HEK293T (cell line): Measurements from ENCODE around the gene FAM168A.

Source experiments
- CTCF ChIA-PET: fragments of 350-600 bp; formaldehyde crosslinking; extraction: SDS; loops from one replicate; lab custom pipeline; 2021; ENCODE audit warnings: antibody characterized with exemption, inconsistent platforms; lab: Yijun Ruan, JAX
- POLR2A ChIA-PET: fragments of 350-600 bp; formaldehyde crosslinking; extraction: SDS; loops from one replicate; lab custom pipeline; 2020; ENCODE audit warnings: antibody characterized with exemption, inconsistent platforms; lab: Yijun Ruan, JAX
- DNase-seq: peaks from one replicate; pipeline ENCODE4 v3.0.0; 2012; ENCODE audit warnings: mixed read lengths; ENCODE audit errors: extremely low spot score
- ARNT ChIP-seq: fragments of 450-650 bp; IDR thresholded peaks from 2 replicates; pipeline ENCODE4 v1.6.1; 2017; ENCODE audit warnings: mild to moderate bottlenecking
- BHLHE40 ChIP-seq: fragments of 450-650 bp; IDR thresholded peaks from 2 replicates; pipeline ENCODE4 v1.6.1; 2016; ENCODE audit warnings: mild to moderate bottlenecking, moderate library complexity, borderline replicate concordance
- CTBP1 ChIP-seq: fragments of 450-650 bp; IDR thresholded peaks from 2 replicates; pipeline ENCODE4 v1.6.1; 2016; ENCODE audit warnings: borderline replicate concordance
- ELF4 ChIP-seq: fragments of 450-650 bp; IDR thresholded peaks from 2 replicates; pipeline ENCODE4 v1.6.1; 2017; ENCODE audit warnings: antibody characterized with exemption
- FOXA1 ChIP-seq: fragments of 450-650 bp; IDR thresholded peaks from 2 replicates; pipeline ENCODE4 v1.6.1; 2016; ENCODE audit warnings: mild to moderate bottlenecking
- FOXK2 ChIP-seq: fragments of 450-650 bp; IDR thresholded peaks from 2 replicates; pipeline ENCODE4 v1.6.1; 2016; ENCODE audit warnings: mild to moderate bottlenecking
- FOXM1 ChIP-seq: fragments of 450-650 bp; IDR thresholded peaks from 2 replicates; pipeline ENCODE4 v1.6.1; 2017; ENCODE audit warnings: mild to moderate bottlenecking, borderline replicate concordance
- HDGF ChIP-seq: fragments of 450-650 bp; IDR thresholded peaks from 2 replicates; pipeline ENCODE4 v1.6.1; 2017; ENCODE audit warnings: antibody characterized with exemption, borderline replicate concordance
- L3MBTL2 ChIP-seq: fragments of 450-650 bp; conservative IDR thresholded peaks from 2 replicates; pipeline ENCODE4 v1.6.1; 2016; ENCODE audit warnings: mild to moderate bottlenecking
- LEF1 ChIP-seq: fragments of 450-650 bp; IDR thresholded peaks from 2 replicates; pipeline ENCODE4 v1.6.1; 2017; ENCODE audit warnings: mild to moderate bottlenecking, borderline replicate concordance
- NFRKB ChIP-seq: fragments of 450-650 bp; IDR thresholded peaks from 2 replicates; pipeline ENCODE4 v1.6.1; 2016; ENCODE audit warnings: mild to moderate bottlenecking, moderate library complexity
- SP1 ChIP-seq: fragments of 450-650 bp; IDR thresholded peaks from 2 replicates; pipeline ENCODE4 v1.6.1; 2017
- SUZ12 ChIP-seq: fragments of 450-650 bp; IDR thresholded peaks from 2 replicates; pipeline ENCODE4 v1.6.1; 2016; ENCODE audit warnings: mild to moderate bottlenecking
- TARDBP ChIP-seq: fragments of 450-650 bp; IDR thresholded peaks from 2 replicates; pipeline ENCODE4 v1.6.1; 2016
- ZNF384 ChIP-seq: fragments of 450-650 bp; IDR thresholded peaks from 2 replicates; pipeline ENCODE4 v1.6.1; 2016
- TF ChIP-seq, protein P1 (sequence below): fragments of 450-650 bp; IDR thresholded peaks from 2 replicates; pipeline ENCODE4 v1.6.1; 2016

The FAM168A gene

DNA sequence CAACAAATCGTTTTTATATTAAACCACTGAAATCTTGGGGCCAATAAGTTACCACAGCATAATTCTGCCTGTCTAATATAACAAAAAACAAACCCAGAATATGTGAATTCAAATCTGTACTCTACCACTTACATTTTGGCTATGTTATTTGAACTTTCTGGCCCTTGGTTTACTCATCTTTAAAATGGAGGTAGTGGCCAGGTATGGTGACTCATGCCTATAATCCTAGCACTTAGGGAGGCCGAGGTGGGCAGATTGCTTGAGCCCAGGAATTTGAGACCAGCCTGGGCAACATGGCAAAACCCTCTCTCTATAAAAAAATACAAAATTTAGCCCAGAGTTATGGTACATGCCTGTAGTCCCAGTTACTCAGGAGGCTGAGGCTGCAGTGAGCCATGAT lies 84.2 kb downstream of the FAM168A start:
- TF ChIP-seq FOXA1: no peak
- no peak for TF ChIP-seq LEF1
- no peak for TF ChIP-seq FOXM1
- no peak for TF ChIP-seq SUZ12
- no peak for TF ChIP-seq ARNT
- TF ChIP-seq ZNF384: no peak
- no peak for TF ChIP-seq ELF4
- TF ChIP-seq NFRKB: no peak
- TF ChIP-seq FOXK2: no peak
- TF ChIP-seq, protein P1, sequence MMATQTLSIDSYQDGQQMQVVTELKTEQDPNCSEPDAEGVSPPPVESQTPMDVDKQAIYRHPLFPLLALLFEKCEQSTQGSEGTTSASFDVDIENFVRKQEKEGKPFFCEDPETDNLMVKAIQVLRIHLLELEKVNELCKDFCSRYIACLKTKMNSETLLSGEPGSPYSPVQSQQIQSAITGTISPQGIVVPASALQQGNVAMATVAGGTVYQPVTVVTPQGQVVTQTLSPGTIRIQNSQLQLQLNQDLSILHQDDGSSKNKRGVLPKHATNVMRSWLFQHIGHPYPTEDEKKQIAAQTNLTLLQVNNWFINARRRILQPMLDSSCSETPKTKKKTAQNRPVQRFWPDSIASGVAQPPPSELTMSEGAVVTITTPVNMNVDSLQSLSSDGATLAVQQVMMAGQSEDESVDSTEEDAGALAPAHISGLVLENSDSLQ: no peak
- no peak for TF ChIP-seq TARDBP
- no peak for TF ChIP-seq L3MBTL2
- no peak for TF ChIP-seq SP1
- TF ChIP-seq BHLHE40: no peak
- ChIA-PET CTCF (no interaction called here), POLR2A (no interaction called here)
- DNase-seq: no peak

DNA sequence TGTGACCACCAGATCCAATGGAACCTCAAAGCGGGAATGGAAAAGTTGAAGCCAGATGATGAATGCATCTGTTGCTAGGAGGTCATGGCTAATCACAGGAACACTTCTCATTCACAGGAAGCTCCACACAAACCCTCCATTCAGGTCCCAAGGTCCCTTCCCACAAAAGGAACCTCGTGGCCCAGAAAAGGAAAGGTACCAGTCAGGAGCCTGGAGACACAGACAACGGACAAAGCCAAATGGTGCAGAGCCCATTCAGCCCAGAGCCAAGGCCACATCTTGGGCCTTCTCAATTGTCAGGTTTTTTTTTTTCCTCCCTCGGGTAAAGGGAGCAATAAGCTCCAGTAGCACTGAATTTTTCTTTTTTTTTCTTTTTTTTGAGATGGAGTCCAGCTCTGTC lies 87.0 kb downstream of the FAM168A start:
- POLR2A ChIA-PET: no interaction called here
- DNase-seq: no peak
- no peak for TF ChIP-seq NFRKB
- TF ChIP-seq L3MBTL2: no peak
- TF ChIP-seq BHLHE40: no peak
- TF ChIP-seq ARNT: no peak
- TF ChIP-seq FOXM1: no peak
- TF ChIP-seq HDGF: no peak
- no peak for TF ChIP-seq ELF4
- no peak for TF ChIP-seq CTBP1
- TF ChIP-seq SUZ12: no peak
- TF ChIP-seq ZNF384: no peak
- TF ChIP-seq, protein P1: no peak
- TF ChIP-seq FOXK2: no peak
- TF ChIP-seq LEF1: no peak
- TF ChIP-seq FOXA1: no peak
- TF ChIP-seq TARDBP: no peak
- TF ChIP-seq SP1: no peak
- CTCF ChIA-PET: interaction anchor here (0.5 kb wide), 1 partner anchor 203 kb away, joined by 3 read pairs; the partner anchor contains the start of gene ARHGEF17

DNA sequence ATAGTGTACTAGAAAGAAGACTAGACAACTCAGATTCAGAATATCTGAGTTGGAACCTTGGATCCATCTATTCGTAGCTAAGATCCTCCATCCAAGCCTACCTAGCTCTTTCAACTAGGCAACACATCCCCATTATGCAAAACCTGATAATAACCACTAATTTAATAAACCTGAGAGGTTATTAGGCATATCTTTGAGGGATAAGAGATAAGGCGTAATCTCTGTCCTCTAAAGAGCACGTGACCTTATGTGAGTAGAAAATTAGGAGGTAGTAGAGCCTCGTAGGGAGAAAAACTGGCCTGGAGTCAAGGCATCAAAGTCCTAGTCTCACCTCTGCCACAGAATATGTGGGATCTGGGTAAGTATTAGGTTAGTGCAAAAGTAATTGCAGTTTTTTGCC lies 87.8 kb downstream of the FAM168A start:
- ChIA-PET CTCF (interaction anchor here (0.5 to 0.7 kb wide), 2 partner anchors 30 to 202 kb away, joined by 3 to 4 read pairs; partner anchors contain the start of gene ARHGEF17), POLR2A (no interaction called here)
- no peak for DNase-seq
- no peak for TF ChIP-seq HDGF
- no peak for TF ChIP-seq FOXA1
- TF ChIP-seq CTBP1: no peak
- TF ChIP-seq SUZ12: no peak
- TF ChIP-seq FOXM1: no peak
- no peak for TF ChIP-seq LEF1
- no peak for TF ChIP-seq NFRKB
- TF ChIP-seq FOXK2: no peak
- no peak for TF ChIP-seq SP1

DNA sequence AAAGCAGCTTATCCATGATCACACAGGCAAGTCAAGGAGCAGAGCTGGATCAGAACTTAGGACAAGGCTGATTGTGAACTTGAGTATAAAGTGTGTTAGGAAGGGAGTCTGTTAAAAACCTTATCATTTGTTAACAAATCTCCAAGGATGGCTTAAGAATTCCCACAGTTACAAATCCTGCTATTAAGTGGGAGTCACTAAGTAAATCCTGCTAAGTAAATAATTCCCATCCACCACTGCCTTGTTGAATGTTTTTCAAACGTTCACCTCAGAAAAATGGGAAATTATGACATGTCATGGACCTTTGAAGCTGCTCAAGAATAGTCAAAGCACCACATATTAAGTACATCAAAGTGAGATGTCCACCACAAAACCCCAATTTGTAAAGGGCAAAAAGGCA lies 88.7 kb downstream of the FAM168A start:
- ChIA-PET CTCF (no interaction called here), POLR2A (interaction anchor here (0.5 kb wide), 1 partner anchor 86 kb away, joined by 3 read pairs; no protein-coding TSS in a partner anchor)
- no peak for DNase-seq
- TF ChIP-seq, protein P1: no peak

DNA sequence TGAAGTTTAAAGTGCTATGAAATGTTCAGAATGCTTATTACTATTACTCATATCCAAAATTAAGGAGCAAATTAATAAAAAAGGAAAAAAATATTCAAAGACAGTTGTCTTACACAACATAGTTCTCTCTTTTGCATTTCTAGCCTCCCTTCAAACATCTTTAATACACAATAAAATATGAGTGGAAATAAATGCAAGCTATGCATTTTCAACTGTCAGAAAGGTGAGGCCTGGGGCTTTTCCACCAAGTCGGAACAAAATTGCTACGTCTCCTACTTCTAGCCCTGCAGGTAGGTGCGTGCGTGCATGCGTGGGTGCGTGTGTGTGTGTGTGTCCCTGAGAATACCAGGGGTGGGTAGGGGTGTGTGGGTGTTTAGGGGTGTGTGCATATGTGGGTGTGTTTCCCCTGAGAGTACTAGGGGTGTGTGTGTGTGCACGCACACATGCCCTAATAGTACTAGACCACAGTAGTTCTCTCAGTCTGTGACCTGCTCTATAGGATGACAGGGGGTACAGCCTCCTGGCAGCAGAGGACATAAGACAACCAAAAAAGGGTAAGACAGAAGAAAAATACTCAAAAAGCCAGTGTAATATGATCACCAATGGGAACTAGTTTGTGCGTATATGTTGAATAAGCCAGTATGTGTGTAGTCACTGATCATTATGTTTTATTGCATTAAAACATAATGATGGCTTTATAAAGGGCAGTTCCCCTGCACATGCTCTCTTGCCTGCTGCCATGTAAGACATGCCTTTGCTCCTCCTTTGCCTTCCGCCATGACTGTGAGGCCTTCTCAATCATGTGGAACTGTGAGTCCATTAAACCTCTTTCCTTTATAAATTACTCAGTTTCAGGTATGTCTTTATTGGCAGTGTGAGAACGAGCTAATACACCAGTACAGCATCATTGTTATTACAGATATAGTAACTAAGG lies 89.4 kb downstream of the FAM168A start:
- ChIA-PET CTCF (no interaction called here), POLR2A (interaction anchor here (0.5 kb wide), 1 partner anchor 87 kb away, joined by 3 read pairs; no protein-coding TSS in a partner anchor)
- DNase-seq: no peak
- TF ChIP-seq FOXA1 (no peak), BHLHE40 (no peak), ZNF384 (no peak), SP1 (no peak), HDGF (no peak), NFRKB (no peak)

DNA sequence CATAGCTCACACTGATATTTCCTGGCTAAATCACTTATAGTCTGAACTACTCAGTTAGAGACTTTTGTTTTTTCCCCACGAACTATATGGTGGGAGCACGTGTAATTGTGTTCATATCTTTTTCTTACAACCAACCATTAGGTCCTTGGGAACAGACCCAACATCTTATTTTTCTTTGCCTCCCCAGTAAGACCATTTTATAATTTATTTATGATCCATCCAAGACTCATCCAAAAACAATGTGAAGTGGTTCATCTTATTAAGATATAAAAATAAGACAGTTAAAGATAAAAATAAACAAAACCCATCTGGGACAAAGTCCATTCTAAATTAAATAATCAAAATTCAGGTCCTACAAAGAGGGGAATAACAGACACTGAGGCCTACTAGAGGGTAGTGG lies 90.8 kb downstream of the FAM168A start:
- DNase-seq: no peak
- TF ChIP-seq FOXM1 (no peak), FOXA1 (no peak), HDGF (no peak), ZNF384 (no peak), LEF1 (no peak), SP1 (no peak), SUZ12 (no peak), NFRKB (no peak), FOXK2 (no peak), TARDBP (no peak), ELF4 (no peak), CTBP1 (no peak)
- TF ChIP-seq, protein P1: no peak
- ChIA-PET POLR2A (interaction anchor here (0.7 kb wide), 1 partner anchor 53 kb away, joined by 3 read pairs; no protein-coding TSS in a partner anchor), CTCF (no interaction called here)
